GM12801 (cell line): ENCODE measurements around the gene FAM193A.

ENCODE experiments used
- TF ChIP-seq, protein P1 (sequence below): IDR thresholded peaks from one replicate; pipeline ENCODE4 v1.5.1; 2011; ENCODE audit warnings: control low read depth; ENCODE audit not compliant: insufficient read length; ENCODE audit errors: extremely low read depth

The FAM193A gene

GRCh38 chr4:2761035-2761923 lies 224.8 kb downstream of the FAM193A start:
- TF ChIP-seq, protein P1, sequence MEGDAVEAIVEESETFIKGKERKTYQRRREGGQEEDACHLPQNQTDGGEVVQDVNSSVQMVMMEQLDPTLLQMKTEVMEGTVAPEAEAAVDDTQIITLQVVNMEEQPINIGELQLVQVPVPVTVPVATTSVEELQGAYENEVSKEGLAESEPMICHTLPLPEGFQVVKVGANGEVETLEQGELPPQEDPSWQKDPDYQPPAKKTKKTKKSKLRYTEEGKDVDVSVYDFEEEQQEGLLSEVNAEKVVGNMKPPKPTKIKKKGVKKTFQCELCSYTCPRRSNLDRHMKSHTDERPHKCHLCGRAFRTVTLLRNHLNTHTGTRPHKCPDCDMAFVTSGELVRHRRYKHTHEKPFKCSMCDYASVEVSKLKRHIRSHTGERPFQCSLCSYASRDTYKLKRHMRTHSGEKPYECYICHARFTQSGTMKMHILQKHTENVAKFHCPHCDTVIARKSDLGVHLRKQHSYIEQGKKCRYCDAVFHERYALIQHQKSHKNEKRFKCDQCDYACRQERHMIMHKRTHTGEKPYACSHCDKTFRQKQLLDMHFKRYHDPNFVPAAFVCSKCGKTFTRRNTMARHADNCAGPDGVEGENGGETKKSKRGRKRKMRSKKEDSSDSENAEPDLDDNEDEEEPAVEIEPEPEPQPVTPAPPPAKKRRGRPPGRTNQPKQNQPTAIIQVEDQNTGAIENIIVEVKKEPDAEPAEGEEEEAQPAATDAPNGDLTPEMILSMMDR = no peak

- TF ChIP-seq, protein P1 = no peak
Observed at GRCh38 chr4:2762048-2762447, 225.6 kb downstream of the FAM193A start.

DNA sequence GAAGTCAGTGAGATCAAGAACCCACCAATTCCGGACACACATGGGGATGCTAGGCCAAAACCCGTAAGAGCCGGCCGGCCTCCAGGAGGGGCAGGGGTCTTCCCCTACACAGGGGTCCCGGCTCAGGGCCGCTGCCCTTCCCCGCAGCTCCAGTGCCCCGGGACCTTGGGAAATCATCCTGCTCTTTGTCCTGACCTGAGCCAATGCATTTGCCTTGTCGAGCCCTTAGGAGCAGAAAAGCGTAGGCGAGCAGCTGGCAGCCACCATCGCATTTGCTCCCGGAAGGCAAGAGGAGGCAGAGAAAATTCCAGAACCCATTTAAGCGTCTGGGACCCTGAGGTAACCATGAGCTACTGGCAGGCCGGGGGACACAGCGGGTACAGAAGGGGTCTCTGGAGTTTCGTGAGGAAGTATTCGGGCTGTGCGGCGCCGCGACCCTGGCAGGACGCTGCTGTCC lies 227.1 kb downstream of the FAM193A start:
- TF ChIP-seq, protein P1 = no peak

DNA sequence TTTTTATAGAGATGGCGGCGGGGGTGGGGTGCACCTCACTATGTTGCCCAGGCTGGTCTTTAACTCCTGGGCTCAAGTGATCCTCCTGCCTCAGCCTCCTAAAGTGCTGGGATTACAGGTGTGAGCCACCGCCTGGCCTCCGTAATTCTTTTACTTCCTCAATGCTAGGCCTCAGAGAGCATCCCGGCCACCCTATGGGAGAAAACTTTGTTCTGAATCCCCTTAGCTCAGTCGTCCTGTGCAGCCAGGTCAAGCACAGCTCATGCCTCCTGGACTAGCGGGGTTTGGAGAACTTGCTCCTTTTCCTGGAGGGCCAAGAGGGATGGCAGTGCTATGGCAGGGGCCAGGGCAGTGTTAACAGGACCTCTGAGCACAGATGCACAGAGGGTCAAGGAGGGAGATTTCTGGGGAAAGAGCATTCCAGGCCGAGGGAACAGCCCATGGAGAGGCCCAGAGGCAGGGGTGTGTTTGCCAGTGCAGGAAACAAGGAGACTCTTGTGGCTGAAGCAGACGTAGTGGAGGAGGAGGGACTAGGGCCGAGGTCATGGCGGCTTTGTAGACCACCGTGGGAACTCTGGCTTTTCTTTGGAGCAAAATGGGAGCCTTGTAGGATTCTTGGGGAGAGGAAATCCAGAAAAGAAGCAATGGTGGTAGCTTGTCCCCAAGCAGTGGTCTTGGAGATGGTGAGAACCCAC lies 229.5 kb downstream of the FAM193A start:
- TF ChIP-seq, protein P1 = no peak

GRCh38 chr4:2767046-2767704 lies 230.7 kb downstream of the FAM193A start:
- TF ChIP-seq, protein P1 = no peak

DNA sequence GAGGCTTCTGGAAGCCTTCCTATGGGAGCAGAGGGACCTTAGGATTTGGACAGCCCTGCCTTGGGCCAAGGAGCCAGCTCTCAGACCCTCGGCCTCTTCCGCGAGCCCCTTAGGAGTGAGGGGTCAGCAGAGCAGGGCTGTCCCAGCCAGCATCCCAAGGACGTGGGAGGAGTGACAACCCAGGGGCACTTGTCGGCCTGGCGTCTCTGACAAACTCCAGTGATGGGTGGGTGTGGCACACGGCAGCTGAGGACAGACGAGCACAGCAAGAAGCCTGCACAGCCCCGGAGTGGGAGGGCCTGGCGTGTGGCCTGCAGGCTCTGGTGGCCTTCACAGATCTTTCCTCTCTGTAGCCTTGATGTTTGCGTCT lies 231.2 kb downstream of the FAM193A start:
- TF ChIP-seq, protein P1 = no peak

DNA sequence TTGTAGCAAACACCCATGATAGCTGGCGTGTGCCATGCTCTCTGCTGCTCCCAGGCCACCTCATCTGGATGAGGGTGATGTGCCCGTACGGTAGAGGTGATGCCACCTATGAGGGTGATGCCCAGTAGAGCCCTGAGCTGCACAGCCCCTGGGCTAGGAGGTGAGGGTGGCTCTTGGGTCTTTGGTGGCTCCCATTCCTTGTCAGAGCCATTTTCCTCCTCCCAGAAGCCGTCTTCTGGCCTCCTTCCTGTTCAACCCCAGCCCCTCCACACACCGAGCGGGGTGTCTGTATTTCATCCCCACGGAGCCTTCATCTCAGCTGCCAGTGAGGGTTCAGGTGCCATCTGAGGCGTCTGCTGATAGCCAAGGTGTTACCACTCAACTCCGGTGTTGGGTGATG lies 231.7 kb downstream of the FAM193A start:
- TF ChIP-seq, protein P1 = no peak
